ENCODE data around the gene ZBTB11.

DNA sequence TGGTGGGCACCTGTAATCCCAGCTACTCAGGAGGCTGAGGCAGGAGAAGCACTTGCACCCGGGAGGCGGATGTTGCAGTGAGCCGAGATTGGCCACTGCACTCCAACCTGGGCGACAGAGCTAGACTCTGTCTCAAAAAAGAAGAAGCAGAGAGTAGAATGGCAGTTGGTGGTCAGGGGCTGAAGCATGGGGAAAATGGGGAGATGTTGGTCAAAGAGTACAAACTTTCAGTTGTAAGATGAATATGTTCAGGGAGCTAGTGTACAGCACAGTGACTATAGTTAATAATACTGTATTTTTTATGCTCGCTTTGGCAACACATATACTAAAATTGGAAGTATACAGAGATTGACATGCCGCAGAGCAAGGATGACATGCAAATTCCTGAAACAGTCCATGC, 61.4 kb downstream of the ZBTB11 start:
- TF ChIP-seq, protein P1, sequence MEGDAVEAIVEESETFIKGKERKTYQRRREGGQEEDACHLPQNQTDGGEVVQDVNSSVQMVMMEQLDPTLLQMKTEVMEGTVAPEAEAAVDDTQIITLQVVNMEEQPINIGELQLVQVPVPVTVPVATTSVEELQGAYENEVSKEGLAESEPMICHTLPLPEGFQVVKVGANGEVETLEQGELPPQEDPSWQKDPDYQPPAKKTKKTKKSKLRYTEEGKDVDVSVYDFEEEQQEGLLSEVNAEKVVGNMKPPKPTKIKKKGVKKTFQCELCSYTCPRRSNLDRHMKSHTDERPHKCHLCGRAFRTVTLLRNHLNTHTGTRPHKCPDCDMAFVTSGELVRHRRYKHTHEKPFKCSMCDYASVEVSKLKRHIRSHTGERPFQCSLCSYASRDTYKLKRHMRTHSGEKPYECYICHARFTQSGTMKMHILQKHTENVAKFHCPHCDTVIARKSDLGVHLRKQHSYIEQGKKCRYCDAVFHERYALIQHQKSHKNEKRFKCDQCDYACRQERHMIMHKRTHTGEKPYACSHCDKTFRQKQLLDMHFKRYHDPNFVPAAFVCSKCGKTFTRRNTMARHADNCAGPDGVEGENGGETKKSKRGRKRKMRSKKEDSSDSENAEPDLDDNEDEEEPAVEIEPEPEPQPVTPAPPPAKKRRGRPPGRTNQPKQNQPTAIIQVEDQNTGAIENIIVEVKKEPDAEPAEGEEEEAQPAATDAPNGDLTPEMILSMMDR (IDR thresholded peaks at IDR 0.05) = no peak
- TF ChIP-seq POLR2A (IDR thresholded peaks at IDR 0.05) = no peak
- TF ChIP-seq EP300 (IDR thresholded peaks at IDR 0.05) = no peak
